GM21786 (cell line): ENCODE results near the gene YRDC.

Source experiments
- ATAC-seq: cut with Tn5 transposase; IDR thresholded peaks from one replicate; pipeline ENCODE4 v1.9.1; 2021; ENCODE audit not compliant: unreplicated experiment

YRDC gene

DNA sequence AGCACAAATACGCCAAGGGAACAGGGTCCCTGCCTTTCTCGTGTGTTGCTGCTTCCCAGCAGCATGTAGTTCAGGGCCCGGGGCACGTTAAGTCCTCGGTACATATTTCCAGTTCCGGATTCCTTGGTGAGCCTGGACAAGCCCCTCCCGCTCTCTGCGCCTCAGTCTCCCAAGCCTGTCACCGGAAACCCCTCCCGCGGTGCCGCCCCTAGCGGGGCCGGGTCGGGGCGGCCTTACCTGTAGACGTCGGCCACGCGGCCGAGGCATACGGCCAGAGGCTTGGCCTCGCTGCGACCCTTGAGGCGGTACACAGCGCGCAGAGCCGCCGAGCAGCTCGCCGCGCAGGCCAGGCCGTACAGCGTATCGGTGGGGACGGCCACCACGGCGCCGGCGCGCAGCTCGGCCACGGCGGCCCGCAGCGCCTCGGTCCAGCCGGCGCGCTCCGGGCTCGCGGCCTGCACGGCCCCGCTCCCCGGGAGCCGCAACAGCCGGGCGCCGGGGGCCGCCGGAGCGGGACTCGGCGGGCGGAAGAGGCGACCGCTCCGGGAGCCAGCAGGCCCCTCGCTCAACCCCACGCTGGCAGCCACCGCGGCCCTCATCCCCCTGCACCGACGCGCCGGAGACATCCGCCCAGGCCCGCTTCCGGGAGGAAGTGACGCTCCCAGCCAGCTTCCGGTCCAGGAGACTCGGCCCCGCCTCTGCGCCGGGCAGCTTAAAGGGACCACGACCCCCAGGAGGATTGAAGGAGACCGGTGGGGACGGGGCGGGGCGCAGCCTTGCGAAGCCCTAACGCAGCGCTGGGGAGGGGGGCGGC is at the start of gene YRDC, which contains the start of gene C1orf122:
YRDC (minus strand) TSS at position 654 of the 814 bp plus-strand sequence; CDS start at position 626, 28 bp downstream.
C1orf122 (plus strand) TSS at position 236 of the 814 bp plus-strand sequence. CDS start 615 bp downstream, outside the sequence.
- peak; percentile 93 for ATAC-seq

- no peak for ATAC-seq
These were observed 46.4 kb upstream of the YRDC start for GRCh38 chr1:37854406-37854805.

DNA sequence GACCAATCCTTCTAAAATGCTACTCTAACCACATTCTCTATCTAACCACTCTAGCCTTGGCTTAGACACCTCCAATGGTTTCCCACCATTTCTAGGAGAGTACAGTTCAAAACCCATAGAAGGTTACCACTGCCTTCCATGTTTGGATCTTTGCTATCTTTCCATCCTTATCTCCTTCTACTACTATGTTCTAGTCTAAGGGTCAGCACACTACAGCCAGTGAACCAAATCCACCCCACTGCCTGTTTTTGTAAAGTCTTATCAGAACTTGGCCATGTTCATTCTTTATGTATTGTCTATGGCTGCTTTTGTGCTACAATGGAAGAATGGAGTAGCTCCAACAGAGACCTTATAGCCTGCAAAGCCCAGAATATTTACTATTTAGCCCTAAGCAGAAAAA is 45.1 kb upstream of the YRDC start:
- ATAC-seq: no peak

GRCh38 chr1:37851782-37852210 is 43.8 kb upstream of the YRDC start:
- no peak for ATAC-seq

- ATAC-seq: no peak
These were observed 43.3 kb upstream of the YRDC start for GRCh38 chr1:37851262-37851661.

DNA sequence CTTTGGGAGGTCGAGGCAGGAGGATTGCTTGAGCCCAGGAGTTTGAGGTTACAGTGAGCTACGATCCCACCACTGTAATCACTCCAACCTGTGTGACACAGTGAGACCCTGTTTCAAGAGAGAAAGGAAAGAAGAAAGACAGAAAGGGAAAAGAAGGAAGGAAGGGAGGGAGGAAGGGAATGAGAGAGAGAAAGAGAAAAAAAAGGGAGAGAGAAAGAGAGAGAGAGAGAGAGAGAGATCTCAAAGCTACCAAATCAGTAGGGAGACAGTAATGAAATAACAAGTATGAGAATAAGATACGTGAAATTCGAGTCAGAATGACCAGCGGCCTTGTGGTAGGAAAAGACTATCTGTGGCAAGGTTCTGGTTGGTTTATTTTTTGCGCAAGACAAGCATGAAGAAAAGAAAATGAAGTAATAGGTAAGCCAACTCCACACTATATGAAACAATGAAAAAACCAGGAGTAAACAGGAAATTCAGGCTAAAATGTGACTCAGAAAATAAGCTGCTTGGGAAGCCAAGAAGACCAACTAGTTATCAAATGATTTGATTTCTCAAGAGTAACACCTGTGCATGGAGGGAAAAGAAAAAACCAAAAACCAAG is 42.4 kb upstream of the YRDC start:
- ATAC-seq: no peak

DNA sequence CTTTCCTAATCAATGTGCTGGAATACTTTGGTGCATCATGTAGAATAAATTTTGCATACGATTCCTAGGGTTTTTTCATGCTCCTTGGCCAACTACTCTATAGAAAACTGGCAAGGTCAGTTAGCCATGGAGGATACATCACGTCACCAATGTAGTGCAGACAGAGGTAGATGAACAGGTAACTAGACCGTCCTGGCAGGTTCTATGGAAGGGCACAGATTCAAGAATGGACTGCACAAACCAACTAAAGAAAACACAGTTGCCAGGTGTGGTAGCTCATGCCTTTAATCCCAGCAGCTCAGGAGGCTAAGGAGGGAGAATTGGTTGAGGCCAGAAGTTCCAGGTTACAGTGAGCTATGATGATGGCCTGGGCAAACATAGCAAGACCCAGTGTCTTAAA is 41.5 kb upstream of the YRDC start:
- no peak for ATAC-seq

DNA sequence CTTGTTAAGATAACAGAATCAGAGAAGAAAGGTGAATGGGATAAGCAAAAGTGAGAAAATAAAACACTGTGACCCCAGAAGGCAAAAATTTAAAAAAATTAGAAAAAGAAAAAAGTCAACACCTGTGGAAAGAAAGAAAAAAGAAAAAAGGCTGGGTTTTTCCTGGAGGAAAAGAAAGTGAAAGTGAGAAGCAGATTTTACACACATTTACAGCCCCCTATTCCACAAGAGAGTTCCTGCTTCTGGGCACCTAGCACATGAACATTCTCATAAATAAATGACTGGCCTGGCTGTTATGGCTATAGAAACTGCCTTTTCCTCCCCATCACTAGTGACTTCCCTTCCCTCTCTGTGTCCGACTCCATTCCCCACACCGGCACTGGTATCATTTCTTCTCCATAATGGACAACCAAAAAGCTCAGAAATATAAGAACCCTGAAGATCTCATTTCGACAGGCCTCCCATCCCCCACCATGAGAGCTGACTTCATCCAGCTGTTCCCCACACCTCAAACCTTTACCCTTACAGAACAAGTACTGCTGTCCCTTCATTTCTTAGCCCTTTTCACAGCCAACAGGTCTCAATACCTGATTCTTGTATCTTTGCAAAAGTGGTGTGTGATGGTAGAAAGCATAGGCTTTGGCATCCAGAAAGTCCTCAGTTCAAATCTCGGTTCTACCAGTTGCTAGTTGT is 38.8 kb upstream of the YRDC start:
- ATAC-seq: no peak

GRCh38 chr1:37845786-37846185 is 37.8 kb upstream of the YRDC start:
- ATAC-seq: no peak

GRCh38 chr1:37845049-37845646 is 37.1 kb upstream of the YRDC start:
- ATAC-seq: no peak

- ATAC-seq: no peak
These were observed 36.5 kb upstream of the YRDC start for GRCh38 chr1:37844536-37844935.

GRCh38 chr1:37841652-37842051 is 33.6 kb upstream of the YRDC start:
- ATAC-seq: no peak

GRCh38 chr1:37840711-37841110 is 32.7 kb upstream of the YRDC start:
- ATAC-seq: no peak

- no peak for ATAC-seq
These were observed 31.7 kb upstream of the YRDC start for GRCh38 chr1:37839676-37840075.

DNA sequence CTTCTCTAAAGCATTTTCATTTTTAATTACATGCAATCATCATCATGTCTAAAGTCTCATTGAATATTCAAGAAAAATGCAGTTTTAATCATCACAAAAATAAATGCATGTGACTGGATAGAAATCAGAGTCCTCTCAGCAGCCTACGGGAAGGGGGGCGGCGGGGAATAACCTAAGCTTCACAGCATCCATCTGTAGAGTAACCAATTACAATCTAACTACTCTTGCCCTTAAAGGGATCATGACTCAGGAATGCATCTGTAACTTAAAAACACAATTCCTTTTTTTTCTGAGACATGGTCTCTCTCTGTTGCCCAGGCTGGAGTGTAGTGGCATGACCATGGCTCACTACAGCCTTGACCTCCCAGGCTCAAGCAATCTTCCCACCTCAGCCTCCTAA is 28.8 kb upstream of the YRDC start:
- no peak for ATAC-seq

DNA sequence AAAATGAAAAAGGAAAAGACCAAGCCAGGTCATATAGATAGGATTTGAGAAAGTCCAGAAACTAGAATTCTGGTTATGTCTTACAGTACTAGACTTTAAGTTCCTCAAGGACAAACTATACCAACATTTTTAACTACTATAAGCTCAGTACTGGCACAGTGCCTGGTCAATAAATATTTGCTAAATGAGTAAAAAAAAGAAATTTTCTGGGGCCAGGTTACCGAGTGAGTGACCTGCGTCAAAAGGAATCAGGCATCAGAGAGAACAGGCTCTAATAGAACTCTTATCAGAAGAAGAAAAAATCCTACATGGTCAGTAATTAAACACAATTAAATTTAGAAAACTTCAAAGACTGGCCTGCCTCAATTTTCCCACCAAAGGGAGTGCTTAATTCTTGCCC is 23.8 kb upstream of the YRDC start:
- no peak for ATAC-seq

DNA sequence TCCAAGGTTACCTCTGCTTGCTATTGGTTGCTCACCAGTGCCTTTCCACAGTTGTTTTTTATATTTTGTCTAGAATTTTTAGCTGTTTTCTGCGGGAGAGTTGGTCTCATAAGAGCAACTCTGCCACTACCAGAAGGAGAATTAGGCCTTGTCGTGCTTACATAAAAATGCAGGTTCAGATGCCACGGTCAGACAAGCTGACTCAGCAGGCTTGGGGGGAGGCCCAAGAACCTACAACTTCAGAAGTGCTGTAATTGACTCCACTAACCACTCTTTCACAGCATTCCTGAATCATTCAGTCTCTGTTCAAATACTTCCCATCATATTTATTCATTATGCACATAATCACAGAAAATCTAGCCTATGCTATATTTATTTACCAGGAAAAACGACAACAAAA is 23.1 kb upstream of the YRDC start:
- no peak for ATAC-seq

DNA sequence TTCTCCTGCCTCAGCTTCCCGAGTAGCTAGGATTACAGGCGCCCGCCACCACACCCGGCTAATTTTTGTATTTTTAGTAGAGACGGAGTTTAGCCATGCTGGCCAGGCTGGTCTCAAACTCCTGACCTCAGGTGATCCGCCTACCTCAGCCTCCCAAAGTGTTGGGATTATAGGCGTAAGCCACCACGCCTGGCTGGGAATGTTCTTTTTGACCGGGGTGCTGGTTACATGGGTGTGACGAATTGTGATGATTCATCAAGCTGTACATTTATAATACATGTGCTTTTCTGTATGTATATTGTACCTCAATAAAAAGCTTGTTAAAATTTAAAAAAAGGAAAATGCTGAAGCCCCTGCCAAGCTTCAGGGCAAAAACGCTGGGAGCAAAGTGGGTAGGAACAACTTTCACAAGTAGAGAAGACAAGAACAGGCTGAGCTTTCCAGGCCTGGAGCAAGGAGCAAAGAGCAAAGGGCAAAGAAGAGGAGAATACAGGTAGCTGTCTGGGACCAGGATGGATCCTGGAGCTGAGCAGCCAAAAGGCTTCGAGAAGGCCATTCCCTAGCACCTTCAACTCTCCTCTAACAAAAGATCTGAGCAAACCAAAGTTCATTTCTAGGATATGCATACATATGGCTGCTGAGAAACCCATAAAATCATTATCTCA is 20.5 kb upstream of the YRDC start:
- no peak for ATAC-seq

DNA sequence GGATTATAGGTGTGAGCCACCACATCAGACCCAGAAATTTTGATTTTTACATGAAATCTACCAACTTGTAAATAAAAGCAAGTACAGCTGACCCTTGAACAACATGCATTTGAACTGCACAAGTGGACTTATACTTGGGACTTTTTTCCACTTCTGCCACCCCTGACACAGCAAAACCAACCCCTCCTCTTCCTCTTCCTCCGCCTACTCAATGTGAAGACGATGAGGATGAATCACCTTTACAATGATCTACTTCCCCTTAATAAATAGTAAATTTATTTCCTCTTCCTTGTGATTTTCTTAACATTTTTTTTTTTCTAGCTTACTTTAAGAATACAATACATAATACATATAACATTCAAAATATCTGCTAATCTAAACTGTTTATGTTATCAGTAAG is 17.5 kb upstream of the YRDC start:
- no peak for ATAC-seq

GRCh38 chr1:37824001-37824400 is 16.0 kb upstream of the YRDC start:
- ATAC-seq: no peak
